IMR-90 (cell line): ENCODE measurements around the gene TGFB2. TPM values are rescaled to one million over a fixed set of nuclear protein-coding genes. Genes with fewer than 3 reads are reported as not detected.

ENCODE experiments used
- ATAC-seq: fragments of 200-7000 bp; cut with Tn5 transposase; 2 replicates; pipeline ENCODE4 v1.9.1; 2020; ENCODE audit warnings: low read depth, mild to moderate bottlenecking, moderate library complexity
- BruUV-seq: library from RNA; stranded (reverse); fragments of 400-500 nt; replicated peaks from 2 replicates; lab custom pipeline; 2021; lab: Mats Ljungman, UMichigan
- CTCF ChIA-PET: fragments of 300-600 bp; formaldehyde crosslinking; extraction: SDS; loops from one replicate; lab custom pipeline; 2021; ENCODE audit warnings: antibody characterized with exemption; lab: Yijun Ruan, JAX
- POLR2A ChIA-PET: fragments of 300-600 bp; sonication (Branson Sonifier 250); formaldehyde crosslinking; loops from one replicate; lab custom pipeline; 2022; ENCODE audit warnings: antibody characterized with exemption; ENCODE audit not compliant: unreplicated experiment; lab: Charles Lee
- DNase-seq: peaks from one replicate; pipeline ENCODE4 v3.0.0; 2013
- H2AFZ ChIP-seq: replicated peaks from 2 replicates; pipeline ENCODE3; 2013; ENCODE audit warnings: low read length, mild to moderate bottlenecking; ENCODE audit not compliant: poor library complexity
- H2AK5ac ChIP-seq: 2 replicates; pipeline ENCODE4 v1.6.1; 2013; ENCODE audit warnings: low read depth, low read length, inconsistent platforms
- H2AK9ac ChIP-seq: replicated peaks from 2 replicates; pipeline ENCODE3; 2013; ENCODE audit warnings: mild to moderate bottlenecking, low read depth, low read length, moderate library complexity; ENCODE audit not compliant: poor library complexity
- H2BK120ac ChIP-seq: 2 replicates; pipeline ENCODE4 v1.6.1; 2013; ENCODE audit warnings: low read depth, low read length, inconsistent platforms
- H2BK15ac ChIP-seq: 3 replicates; pipeline ENCODE4 v1.6.1; 2013; ENCODE audit warnings: low read depth, low read length, inconsistent platforms
- H2BK20ac ChIP-seq: 2 replicates; pipeline ENCODE4 v1.6.1; 2013; ENCODE audit warnings: low read depth, mild to moderate bottlenecking, inconsistent platforms, low read length, moderate library complexity
- H2BK5ac ChIP-seq: 2 replicates; pipeline ENCODE4 v1.6.1; 2013; ENCODE audit warnings: mild to moderate bottlenecking, low read depth, low read length, inconsistent platforms; ENCODE audit not compliant: poor library complexity, severe bottlenecking
- H3K14ac ChIP-seq: replicated peaks from 2 replicates; pipeline ENCODE4 v1.6.1; 2013; ENCODE audit warnings: low read depth, low read length, inconsistent platforms
- H3K18ac ChIP-seq: 2 replicates; pipeline ENCODE4 v1.6.1; 2013; ENCODE audit warnings: low read depth, low read length, control low read depth
- H3K23ac ChIP-seq: 2 replicates; pipeline ENCODE4 v1.6.1; 2013; ENCODE audit warnings: low read depth, low read length, inconsistent platforms
- H3K27ac ChIP-seq: 2 replicates; pipeline ENCODE4 v1.5.1; 2013; ENCODE audit warnings: mild to moderate bottlenecking, control low read depth, low read length; ENCODE audit not compliant: insufficient read depth
- H3K27me3 ChIP-seq: 2 replicates; pipeline ENCODE4 v1.6.1; 2013; ENCODE audit warnings: low read length; ENCODE audit not compliant: control insufficient read depth, insufficient read depth
- H3K36me3 ChIP-seq: 2 replicates; pipeline ENCODE4 v1.6.1; 2013; ENCODE audit warnings: low read length, mixed read lengths; ENCODE audit not compliant: control insufficient read depth, insufficient read depth
- H3K4ac ChIP-seq: 2 replicates; pipeline ENCODE4 v1.6.1; 2013; ENCODE audit warnings: low read depth, low read length, inconsistent platforms
- H3K4me1 ChIP-seq: 2 replicates; pipeline ENCODE4 v1.6.1; 2013; ENCODE audit warnings: low read length, mixed read lengths; ENCODE audit not compliant: control insufficient read depth, insufficient read depth
- H3K4me2 ChIP-seq: 2 replicates; pipeline ENCODE4 v1.6.1; 2013; ENCODE audit warnings: low read depth, mild to moderate bottlenecking, control low read depth, low read length, moderate library complexity
- H3K4me3 ChIP-seq: 2 replicates; pipeline ENCODE4 v1.5.1; 2013; ENCODE audit warnings: low read depth, mild to moderate bottlenecking, control low read depth, low read length, moderate library complexity; ENCODE audit not compliant: insufficient read depth
- H3K56ac ChIP-seq: 2 replicates; pipeline ENCODE4 v1.6.1; 2013; ENCODE audit warnings: low read length, inconsistent platforms; ENCODE audit not compliant: insufficient read depth; ENCODE audit errors: extremely low read depth
- H3K79me1 ChIP-seq, 2 experiments: 2 replicates each; pipeline ENCODE4 v1.6.1; 2013; ENCODE audit warnings: low read length in 2 of 2, inconsistent platforms in 1 of 2, low read depth in 1 of 2
- H3K9ac ChIP-seq: 2 replicates; pipeline ENCODE4 v1.6.1; 2013; ENCODE audit warnings: low read depth, low read length, control low read depth
- H3K9me1 ChIP-seq: 2 replicates; pipeline ENCODE4 v1.6.1; 2013; ENCODE audit warnings: low read length, inconsistent platforms; ENCODE audit not compliant: insufficient read depth
- H3K9me3 ChIP-seq: 2 replicates; pipeline ENCODE4 v1.6.1; 2013; ENCODE audit warnings: low read length; ENCODE audit not compliant: control insufficient read depth, insufficient read depth
- H4K20me1 ChIP-seq: 2 replicates; pipeline ENCODE4 v1.6.1; 2013; ENCODE audit warnings: low read length, inconsistent platforms; ENCODE audit not compliant: insufficient read depth
- H4K5ac ChIP-seq: 2 replicates; pipeline ENCODE4 v1.6.1; 2013; ENCODE audit warnings: mild to moderate bottlenecking, low read depth, low read length, control low read depth
- H4K8ac ChIP-seq, 2 experiments: 2 replicates each; pipeline ENCODE4 v1.6.1; 2013; ENCODE audit warnings: low read depth in 2 of 2, low read length in 2 of 2, control low read depth in 1 of 2, inconsistent platforms in 1 of 2
- H4K91ac ChIP-seq: 2 replicates; pipeline ENCODE4 v1.6.1; 2013; ENCODE audit warnings: low read depth, low read length, inconsistent platforms; ENCODE audit not compliant: insufficient read depth
- CEBPB ChIP-seq: IDR thresholded peaks from 2 replicates; pipeline ENCODE4 v1.6.1; 2012; ENCODE audit warnings: low read depth, low read length, improper control_type of control experiment
- RFX5 ChIP-seq: IDR thresholded peaks from 2 replicates; pipeline ENCODE4 v1.8.0; 2012; ENCODE audit warnings: low read depth, mild to moderate bottlenecking, low read length, moderate library complexity
- WGBS, 2 experiments: methylation state at CpG; one replicate each; pipeline versions ENCODE4 v1.1.5 to v1.1.7; 2013; ENCODE audit warnings: missing lambda C conversion rate in 2 of 2; ENCODE audit not compliant: insufficient read length in 1 of 2; ENCODE audit errors: extremely low coverage in 2 of 2; 5-methylcytosine and 5-hydroxymethylcytosine counted together
- dilution Hi-C: fragments of 300-500 bp; cut with HindIII; formaldehyde crosslinking; loops from one replicate; pipeline ENCODE4 v1.14.3; 2018; ENCODE audit warnings: low sequenced_read_pairs; ENCODE audit not compliant: unreplicated experiment
- in situ Hi-C: fragments of 300-500 bp; cut with MboI; formaldehyde crosslinking; loops from 3 replicates; pipeline ENCODE4 v1.14.3; 2019; ENCODE audit warnings: low sequenced_read_pairs, inconsistent platforms, mixed read lengths
- intact Hi-C: fragments of 100-400 bp; cut with micrococcal nuclease; formaldehyde crosslinking; loops from 2 replicates; pipeline ENCODE4 v1.10.0; 2022
- polyA plus RNA-seq, 3 experiments: library from polyadenylated mRNA; depleted of rRNA; stranded (reverse); fragments of >200 nt; gene quantifications; 2 replicates each; pipeline ENCODE4 v1.2.3, GENCODE V29; 2012; ENCODE audit warnings: low replicate concordance in 1 of 3
- total RNA-seq: library from RNA; depleted of rRNA; stranded (reverse); fragments of >200 nt; gene quantifications from 2 replicates; pipeline ENCODE4 v1.2.3, GENCODE V29; 2012

TGFB2 gene
- total and polyA plus RNA-seq, 2 of the 4 experiments (the other 2 are of a cell fraction): 3.7 to 3.8 TPM

- H3K56ac ChIP-seq: no peak overlapping the region
- H3K27me3 ChIP-seq: no peaks in the 10 kb centered on the region
- no peaks in the 10 kb centered on the region; the same call in 1 of the 2 replicates for H3K9me1 ChIP-seq
- no peak overlapping the region for H2BK15ac ChIP-seq
- DNase-seq: peak; percentile 43
- H3K18ac ChIP-seq: no peak overlapping the region
- intact Hi-C loops (no loop called here), in situ Hi-C loops (no loop called here), dilution Hi-C loops (no loop called here)
- ChIA-PET CTCF (no interaction called here), POLR2A (no interaction called here)
- no peak overlapping the region for H2BK20ac ChIP-seq
- no peak for ATAC-seq
- H3K9ac ChIP-seq: no peak overlapping the region
- BruUV-seq: no TSS peak
- no peak overlapping the region for H3K4ac ChIP-seq
- H3K79me1 ChIP-seq: no peaks in the 10 kb centered on the region; a peak in 1 of 4 replicates
- WGBS, 2 experiments: no CpG with 5 or more reads among the region's 1 CpG
- H3K4me3 ChIP-seq: no peak overlapping the region
- no peak overlapping the region for H4K5ac ChIP-seq
- H3K27ac ChIP-seq: no peak overlapping the region
- no peak overlapping the region for H4K91ac ChIP-seq
- no peak overlapping the region for H3K23ac ChIP-seq
- no peak overlapping the region for H2AFZ ChIP-seq
- peaks cover 4% of the 10 kb centered on the region; the same call in 1 of the 2 replicates for H3K4me1 ChIP-seq
- TF ChIP-seq RFX5 (no peak), CEBPB (peak; percentile 74; the same call in 1 of the 2 replicates)
- H2BK5ac ChIP-seq: no peak overlapping the region
- H4K8ac ChIP-seq: no peak overlapping the region
- H3K4me2 ChIP-seq: no peak overlapping the region
- no peak overlapping the region for H2BK120ac ChIP-seq
- H3K36me3 ChIP-seq: no peaks in the 10 kb centered on the region; the same call in 1 of the 2 replicates
- no peaks in the 10 kb centered on the region for H3K9me3 ChIP-seq
- H2AK9ac ChIP-seq: no peak overlapping the region
- H3K14ac ChIP-seq: no peak overlapping the region
- no peak overlapping the region for H2AK5ac ChIP-seq
- no peaks in the 10 kb centered on the region for H4K20me1 ChIP-seq
These were observed 81.2 kb downstream of the TGFB2 start for GRCh38 chr1:218426343-218426657.
